Renal cortex interstitium (tissue), 11 donors: ENCODE data around the gene LY6G5C. TPM values are rescaled to one million over a fixed set of nuclear protein-coding genes. Genes with fewer than 3 reads are reported as not detected.

ENCODE experiments used
- DNase-seq, 11 donors: peaks; one replicate each; pipeline ENCODE4 v3.0.0-alpha.2; 2013; ENCODE audit warnings: low read depth in 9 of 11, low spot score in 4 of 11; ENCODE audit errors: extremely low read depth in 1 of 11
- polyA plus RNA-seq, 3 donors: library from polyadenylated mRNA; unstranded; fragments of 120-200 nt; gene quantifications; one replicate each; pipeline ENCODE4 v1.2.1, GENCODE V29; 2013; ENCODE audit not compliant: insufficient read length in 3 of 3

Gene LY6G5C
- polyA plus RNA-seq, 3 donors = 2.4 to 3.5 (median 3.4) TPM

- DNase-seq = peak; percentile 90 to 98 (median 95)
Measured at GRCh38 chr6:31665501-31666336, 15.1 kb downstream of the LY6G5C start, which contains the start of gene CSNK2B. Gene CSNK2B (plus strand): TSS chr6:31666080. CDS start chr6:31666832, 752 bp downstream.

- DNase-seq = peak; percentile 82 to 96 (median 91)
Measured at GRCh38 chr6:31664790-31665500, 15.9 kb downstream of the LY6G5C start, which contains the start of gene GPANK1. Gene GPANK1 (minus strand): TSS chr6:31664997. CDS start chr6:31664478, 519 bp downstream.

GRCh38 chr6:31663961-31664789, 16.7 kb downstream of the LY6G5C start:
- DNase-seq = no peak

- DNase-seq = no peak
Measured at GRCh38 chr6:31663126-31663960, 17.5 kb downstream of the LY6G5C start.

GRCh38 chr6:31662124-31662723, 18.6 kb downstream of the LY6G5C start:
- no peak for DNase-seq

GRCh38 chr6:31661262-31662123, 19.4 kb downstream of the LY6G5C start:
- DNase-seq = no peak

GRCh38 chr6:31660381-31661261, 20.2 kb downstream of the LY6G5C start, which contains the start of gene C6orf47:
Gene C6orf47 (minus strand): TSS chr6:31660778. CDS start chr6:31659947, 831 bp downstream.
- peak in 9 of 11 donors; percentile 66 to 82 (median 78) for DNase-seq

- no peak for DNase-seq
Measured at GRCh38 chr6:31659649-31660380, 21.1 kb downstream of the LY6G5C start.

GRCh38 chr6:31658983-31659648, 21.8 kb downstream of the LY6G5C start:
- DNase-seq = no peak

GRCh38 chr6:31658158-31658688, 22.6 kb downstream of the LY6G5C start:
- no peak for DNase-seq

- no peak for DNase-seq
Measured at GRCh38 chr6:31657406-31658157, 23.3 kb downstream of the LY6G5C start.

- DNase-seq = no peak
Measured at GRCh38 chr6:31655349-31656237, 25.3 kb downstream of the LY6G5C start, which contains the start of gene APOM. Gene APOM (plus strand): TSS chr6:31655894. CDS start chr6:31655967, 73 bp downstream.
